HEK293 (cell line): Measurements from ENCODE around the gene ZKSCAN8.

Source experiments
- CTCF ChIA-PET: fragments of 350-600 bp; formaldehyde crosslinking; extraction: SDS; loops from one replicate; lab custom pipeline; 2021; ENCODE audit warnings: antibody characterized with exemption; lab: Yijun Ruan, JAX
- POLR2A ChIA-PET: fragments of 300-600 bp; formaldehyde crosslinking; extraction: SDS; loops from one replicate; lab custom pipeline; 2020; ENCODE audit warnings: antibody characterized with exemption, inconsistent platforms; lab: Yijun Ruan, JAX
- H3K27ac ChIP-seq: fragments of 200-500 bp; sonication (Bioruptor generic); 2 replicates; pipeline ENCODE4 v1.5.1; 2014; ENCODE audit warnings: low read depth, low read length, control low read depth, inconsistent platforms; ENCODE audit errors: extremely low read depth
- H3K36me3 ChIP-seq, 2 experiments: fragments of 200-500 bp in 1 of 2; sonication (Bioruptor generic) in 1 of 2; 1 replicate in 1 of 2; 2 replicates in 1 of 2; pipeline ENCODE4 v1.5.1; 2014 to 2017; ENCODE audit warnings: inconsistent platforms in 2 of 2, low read length in 2 of 2; ENCODE audit not compliant: control insufficient read depth in 2 of 2, insufficient read depth in 1 of 2
- H3K4me1 ChIP-seq: fragments of 200-500 bp; sonication (Bioruptor generic); 2 replicates; pipeline ENCODE4 v1.5.1; 2014; ENCODE audit warnings: mild to moderate bottlenecking, low read length, inconsistent platforms; ENCODE audit not compliant: control insufficient read depth, insufficient read depth
- H3K4me3 ChIP-seq: 2 replicates; pipeline ENCODE4 v1.5.1; 2011; ENCODE audit warnings: low read depth, mild to moderate bottlenecking, control low read depth, low read length, moderate library complexity
- H3K9me3 ChIP-seq: fragments of 200-500 bp; sonication (Bioruptor generic); 2 replicates; pipeline ENCODE4 v1.5.1; 2014; ENCODE audit warnings: low read depth, low read length, inconsistent platforms; ENCODE audit not compliant: control insufficient read depth, insufficient read depth
- ATF2 ChIP-seq: fragments of 450-650 bp; formaldehyde crosslinking; IDR thresholded peaks from 2 replicates; pipeline ENCODE4 v1.5.1; 2016; ENCODE audit warnings: missing biosample characterization, missing genetic modification characterization, low read depth
- GLIS1 ChIP-seq: fragments of 450-650 bp; formaldehyde crosslinking; IDR thresholded peaks from 2 replicates; pipeline ENCODE4 v1.5.1; 2016; ENCODE audit warnings: missing biosample characterization, missing genetic modification characterization
- HIC1 ChIP-seq: fragments of 450-650 bp; formaldehyde crosslinking; IDR thresholded peaks from 2 replicates; pipeline ENCODE4 v1.5.1; 2016; ENCODE audit warnings: missing biosample characterization, missing genetic modification characterization
- KLF9 ChIP-seq: fragments of 450-650 bp; formaldehyde crosslinking; IDR thresholded peaks from 2 replicates; pipeline ENCODE4 v1.5.1; 2016; ENCODE audit warnings: missing biosample characterization, missing genetic modification characterization, low read depth
- PRDM6 ChIP-seq: fragments of 450-650 bp; formaldehyde crosslinking; IDR thresholded peaks from 2 replicates; pipeline ENCODE4 v1.5.1; 2017; ENCODE audit warnings: missing biosample characterization, missing genetic modification characterization
- ZBTB20 ChIP-seq: fragments of 450-650 bp; formaldehyde crosslinking; IDR thresholded peaks from 2 replicates; pipeline ENCODE4 v1.5.1; 2016; ENCODE audit warnings: missing biosample characterization, missing genetic modification characterization
- ZNF140 ChIP-seq: fragments of 450-650 bp; formaldehyde crosslinking; IDR thresholded peaks from 2 replicates; pipeline ENCODE4 v1.5.1; 2016; ENCODE audit warnings: missing biosample characterization, missing genetic modification characterization
- ZNF157 ChIP-seq: fragments of 450-650 bp; formaldehyde crosslinking; IDR thresholded peaks from 2 replicates; pipeline ENCODE4 v1.5.1; 2016; ENCODE audit warnings: missing biosample characterization, missing genetic modification characterization
- ZNF174 ChIP-seq: fragments of 450-650 bp; formaldehyde crosslinking; IDR thresholded peaks from 2 replicates; pipeline ENCODE4 v1.5.0; 2017; ENCODE audit warnings: missing biosample characterization, mild to moderate bottlenecking, missing genetic modification characterization
- ZNF23 ChIP-seq: fragments of 450-650 bp; formaldehyde crosslinking; IDR thresholded peaks from 2 replicates; pipeline ENCODE4 v1.5.1; 2016; ENCODE audit warnings: missing biosample characterization, missing genetic modification characterization, borderline replicate concordance
- ZNF26 ChIP-seq: fragments of 450-650 bp; formaldehyde crosslinking; IDR thresholded peaks from 2 replicates; pipeline ENCODE4 v1.5.1; 2016; ENCODE audit warnings: missing biosample characterization, missing genetic modification characterization
- ZNF266 ChIP-seq: fragments of 450-650 bp; formaldehyde crosslinking; IDR thresholded peaks from 2 replicates; pipeline ENCODE4 v1.5.1; 2016; ENCODE audit warnings: missing biosample characterization, missing genetic modification characterization, low read depth
- ZNF292 ChIP-seq: fragments of 450-650 bp; formaldehyde crosslinking; IDR thresholded peaks from 2 replicates; pipeline ENCODE4 v1.5.1; 2016; ENCODE audit warnings: low read depth, missing biosample characterization, missing genetic modification characterization, borderline replicate concordance
- ZNF510 ChIP-seq: fragments of 450-650 bp; formaldehyde crosslinking; IDR thresholded peaks from 2 replicates; pipeline ENCODE4 v1.5.1; 2018; ENCODE audit warnings: mild to moderate bottlenecking, missing genetic modification characterization, missing biosample characterization; ENCODE audit not compliant: insufficient replicate concordance
- ZNF529 ChIP-seq: fragments of 450-650 bp; formaldehyde crosslinking; IDR thresholded peaks from 2 replicates; pipeline ENCODE4 v1.5.1; 2017; ENCODE audit warnings: missing genetic modification characterization, missing biosample characterization; ENCODE audit not compliant: insufficient replicate concordance
- ZNF561 ChIP-seq: fragments of 450-650 bp; IDR thresholded peaks from 2 replicates; pipeline ENCODE4 v1.5.1; 2018; ENCODE audit warnings: missing biosample characterization, missing genetic modification characterization, borderline replicate concordance
- ZNF707 ChIP-seq: fragments of 450-650 bp; formaldehyde crosslinking; IDR thresholded peaks from 2 replicates; pipeline ENCODE4 v1.5.1; 2016; ENCODE audit warnings: missing biosample characterization, missing genetic modification characterization
- ZNF791 ChIP-seq: fragments of 450-650 bp; formaldehyde crosslinking; IDR thresholded peaks from 2 replicates; pipeline ENCODE4 v1.5.1; 2016; ENCODE audit warnings: missing biosample characterization, missing genetic modification characterization
- ZSCAN30 ChIP-seq: fragments of 450-650 bp; IDR thresholded peaks from 2 replicates; pipeline ENCODE4 v1.5.1; 2018; ENCODE audit warnings: missing biosample characterization, mild to moderate bottlenecking, missing genetic modification characterization, moderate library complexity
- ZXDB ChIP-seq: fragments of 450-650 bp; formaldehyde crosslinking; IDR thresholded peaks from 2 replicates; pipeline ENCODE4 v1.5.1; 2016; ENCODE audit warnings: missing biosample characterization, missing genetic modification characterization

Gene ZKSCAN8

GRCh38 chr6:28124971-28125353, 16.7 kb upstream of the ZKSCAN8 start:
- ChIA-PET CTCF (interaction anchor here (0.6 to 1.1 kb wide), 3 partner anchors 8 to 20 kb away, joined by 3 to 4 read pairs (median 3); no protein-coding TSS in a partner anchor), POLR2A (interaction anchor here (0.8 to 3.6 kb wide), 18 partner anchors 9 to 462 kb away, joined by 3 to 59 read pairs (median 4); partner anchors contain the start of genes ZKSCAN4, ZKSCAN8 and ZSCAN12)
- no peaks in the 10 kb centered on the region for H3K9me3 ChIP-seq
- peak overlapping the region; percentile 76 for H3K4me3 ChIP-seq
- TF ChIP-seq ZBTB20 (tag by site-specific recombination) (peak; percentile 80; the same call in 1 of the 2 replicates), ZNF791 (tag by site-specific recombination) (no peak)
- peaks cover 6% of the 10 kb centered on the region; the same call in 1 of the 2 replicates for H3K4me1 ChIP-seq
- H3K27ac ChIP-seq, result no peak overlapping the region; the same call in 1 of the 2 replicates
- peaks cover 41 to 61% of the 10 kb centered on the region in 2 experiments for H3K36me3 ChIP-seq

GRCh38 chr6:28125401-28125800, 16.3 kb upstream of the ZKSCAN8 start:
- CTCF ChIA-PET, result interaction anchor here (1.0 to 1.1 kb wide), 2 partner anchors 8 to 18 kb away, joined by 3 to 4 read pairs; no protein-coding TSS in a partner anchor
- no peak overlapping the region for H3K27ac ChIP-seq
- POLR2A ChIA-PET, result interaction anchor here (0.6 to 3.6 kb wide), 8 partner anchors 9 to 253 kb away, joined by 3 to 59 read pairs (median 4); partner anchors contain the start of gene ZKSCAN8
- H3K4me3 ChIP-seq, result no peak overlapping the region
- no peaks in the 10 kb centered on the region for H3K9me3 ChIP-seq
- H3K36me3 ChIP-seq, result peaks cover 43 to 61% of the 10 kb centered on the region in 2 experiments
- peaks cover 6% of the 10 kb centered on the region; the same call in 1 of the 2 replicates for H3K4me1 ChIP-seq
- TF ChIP-seq PRDM6 (tag by site-specific recombination) (no peak), ZSCAN30 (tag by site-specific recombination) (no peak), GLIS1 (tag by site-specific recombination) (no peak), ZXDB (tag by site-specific recombination) (no peak), ZNF561 (tag by site-specific recombination) (no peak), ZNF510 (tag by site-specific recombination) (no peak), KLF9 (tag by site-specific recombination) (no peak), ZNF266 (tag by site-specific recombination) (no peak), HIC1 (tag by site-specific recombination) (no peak), ZNF174 (tag by site-specific recombination) (no peak), ZNF23 (tag by site-specific recombination) (no peak), ZNF707 (no peak), ZNF26 (no peak), ZNF140 (tag by site-specific recombination) (no peak), ZNF292 (tag by site-specific recombination) (no peak), ATF2 (no peak), ZNF157 (tag by site-specific recombination) (no peak), ZNF529 (tag by site-specific recombination) (no peak)
